Measurements from ENCODE around the gene INPP5B.

The INPP5B gene

GRCh38 chr1:37828410-37829074, 118.3 kb downstream of the INPP5B start:
- DNase-seq, result no peak

GRCh38 chr1:37825506-37825905, 121.3 kb downstream of the INPP5B start:
- no peak for DNase-seq

- DNase-seq, result no peak
Observed at GRCh38 chr1:37824001-37824400, 122.9 kb downstream of the INPP5B start.

GRCh38 chr1:37822906-37823815, 123.7 kb downstream of the INPP5B start:
- no peak for DNase-seq

GRCh38 chr1:37821481-37821880, 125.4 kb downstream of the INPP5B start:
- no peak for DNase-seq

- peak in 1 of 2 experiments; percentile 4 for DNase-seq
Observed at GRCh38 chr1:37817481-37817880, 129.4 kb downstream of the INPP5B start.

GRCh38 chr1:37814252-37814651, 132.6 kb downstream of the INPP5B start:
- DNase-seq, result no peak

GRCh38 chr1:37813529-37814145, 133.2 kb downstream of the INPP5B start:
- DNase-seq, result no peak

GRCh38 chr1:37811027-37811655, 135.7 kb downstream of the INPP5B start:
- peak; percentile 85 to 92 for DNase-seq

Measured in Kasumi-1 (cell line).